ENCODE data around the gene SLC66A3.
A peak's percentile ranks its signal among the peaks of the same experiment; 100 is the strongest.

The SLC66A3 gene

GRCh38 chr2:11146076-11146475, 9.2 kb upstream of the SLC66A3 start:
- peaks cover 28% of the 10 kb centered on the region for H3K27me3 Mint-ChIP-seq
- H3K27ac Mint-ChIP-seq: peak overlapping the region; percentile 76
- no peak overlapping the region for H3K4me3 Mint-ChIP-seq
- intact Hi-C loops (cut with micrococcal nuclease): no loop called here
- H3K9me3 Mint-ChIP-seq: peaks cover 7% of the 10 kb centered on the region
- H3K36me3 Mint-ChIP-seq (ENCODE audit: low read depth): no peaks in the 10 kb centered on the region
- peaks cover 30% of the 10 kb centered on the region for H3K4me1 Mint-ChIP-seq (ENCODE audit: low read depth)

- Mint-ChIP-seq H3K4me3 (no peak overlapping the region), H3K4me1 (ENCODE audit: low read depth) (peaks cover 30% of the 10 kb centered on the region), H3K27me3 (peaks cover 20% of the 10 kb centered on the region), H3K36me3 (ENCODE audit: low read depth) (no peaks in the 10 kb centered on the region), H3K9me3 (peaks cover 7% of the 10 kb centered on the region), H3K27ac (no peak overlapping the region)
- intact Hi-C loops (cut with micrococcal nuclease): no loop called here
Measured at GRCh38 chr2:11147263-11147662, 8.0 kb upstream of the SLC66A3 start.

- Mint-ChIP-seq H3K4me1 (ENCODE audit: low read depth) (peaks cover 29% of the 10 kb centered on the region), H3K4me3 (no peak overlapping the region)
- intact Hi-C loops (cut with micrococcal nuclease): no loop called here
Measured at GRCh38 chr2:11152591-11152990, 2.7 kb upstream of the SLC66A3 start.

GRCh38 chr2:11154016-11154922, 998 bp upstream of the SLC66A3 start:
- Mint-ChIP-seq H3K27me3 (no peaks in the 10 kb centered on the region), H3K36me3 (ENCODE audit: low read depth) (peaks cover 15% of the 10 kb centered on the region), H3K27ac (peak overlapping the region; percentile 94), H3K4me3 (peak overlapping the region; percentile 71), H3K9me3 (no peaks in the 10 kb centered on the region), H3K4me1 (ENCODE audit: low read depth) (peaks cover 29% of the 10 kb centered on the region)
- intact Hi-C loops (cut with micrococcal nuclease): loop anchor here (2.0 kb wide), 1 partner anchor 21 kb away; a partner anchor contains a TSS

More at GRCh38 chr2:11152591-11152990, 2.7 kb upstream of the SLC66A3 start:
- peaks cover under 1% of the 10 kb centered on the region for H3K36me3 Mint-ChIP-seq (ENCODE audit: low read depth)
- H3K27ac Mint-ChIP-seq: no peak overlapping the region
- H3K27me3 Mint-ChIP-seq: no peaks in the 10 kb centered on the region
- no peaks in the 10 kb centered on the region for H3K9me3 Mint-ChIP-seq

- no peaks in the 10 kb centered on the region for H3K9me3 Mint-ChIP-seq
- H3K4me1 Mint-ChIP-seq (ENCODE audit: low read depth): peaks cover 36% of the 10 kb centered on the region
- H3K4me3 Mint-ChIP-seq: peak overlapping the region; percentile 80
- peaks cover 22% of the 10 kb centered on the region for H3K36me3 Mint-ChIP-seq (ENCODE audit: low read depth)
- intact Hi-C loops (cut with micrococcal nuclease): loop anchor here (2.0 kb wide), 1 partner anchor 22 kb away; a partner anchor contains a TSS
- H3K27ac Mint-ChIP-seq: peak overlapping the region; percentile 94
- no peaks in the 10 kb centered on the region for H3K27me3 Mint-ChIP-seq
Measured at GRCh38 chr2:11154923-11155380, 315 bp upstream of the SLC66A3 start.

- intact Hi-C loops (cut with micrococcal nuclease): no loop called here
- H3K27ac Mint-ChIP-seq: peak overlapping the region; percentile 75
- no peaks in the 10 kb centered on the region for H3K27me3 Mint-ChIP-seq
- H3K4me1 Mint-ChIP-seq (ENCODE audit: low read depth): peaks cover 49% of the 10 kb centered on the region
- H3K36me3 Mint-ChIP-seq (ENCODE audit: low read depth): peaks cover 32% of the 10 kb centered on the region
- H3K9me3 Mint-ChIP-seq: no peaks in the 10 kb centered on the region
- H3K4me3 Mint-ChIP-seq: peak overlapping the region; percentile 80
Measured at GRCh38 chr2:11156396-11157075, 1.3 kb downstream of the SLC66A3 start.

GRCh38 chr2:11157296-11157695, 2.0 kb downstream of the SLC66A3 start:
- peaks cover 40% of the 10 kb centered on the region for H3K36me3 Mint-ChIP-seq (ENCODE audit: low read depth)
- no peak overlapping the region for H3K4me3 Mint-ChIP-seq
- intact Hi-C loops (cut with micrococcal nuclease): no loop called here
- no peaks in the 10 kb centered on the region for H3K9me3 Mint-ChIP-seq
- H3K27ac Mint-ChIP-seq: no peak overlapping the region
- H3K27me3 Mint-ChIP-seq: no peaks in the 10 kb centered on the region
- H3K4me1 Mint-ChIP-seq (ENCODE audit: low read depth): peaks cover 49% of the 10 kb centered on the region

- Mint-ChIP-seq H3K9me3 (no peaks in the 10 kb centered on the region), H3K36me3 (ENCODE audit: low read depth) (peaks cover 44% of the 10 kb centered on the region), H3K27ac (no peak overlapping the region), H3K27me3 (no peaks in the 10 kb centered on the region), H3K4me3 (no peak overlapping the region), H3K4me1 (ENCODE audit: low read depth) (peaks cover 49% of the 10 kb centered on the region)
- intact Hi-C loops (cut with micrococcal nuclease): no loop called here
Measured at GRCh38 chr2:11157731-11158130, 2.5 kb downstream of the SLC66A3 start.

GRCh38 chr2:11158916-11159573, 3.8 kb downstream of the SLC66A3 start:
- intact Hi-C loops (cut with micrococcal nuclease): no loop called here
- Mint-ChIP-seq H3K4me3 (no peak overlapping the region), H3K36me3 (ENCODE audit: low read depth) (peaks cover 58% of the 10 kb centered on the region), H3K27ac (peak overlapping the region; percentile 85), H3K4me1 (ENCODE audit: low read depth) (peaks cover 57% of the 10 kb centered on the region), H3K9me3 (no peaks in the 10 kb centered on the region), H3K27me3 (no peaks in the 10 kb centered on the region)

GRCh38 chr2:11159574-11160170, 4.4 kb downstream of the SLC66A3 start:
- peak overlapping the region; percentile 85 for H3K27ac Mint-ChIP-seq
- H3K36me3 Mint-ChIP-seq (ENCODE audit: low read depth): peaks cover 61% of the 10 kb centered on the region
- H3K27me3 Mint-ChIP-seq: no peaks in the 10 kb centered on the region
- no peak overlapping the region for H3K4me3 Mint-ChIP-seq
- peaks cover 52% of the 10 kb centered on the region for H3K4me1 Mint-ChIP-seq (ENCODE audit: low read depth)
- intact Hi-C loops (cut with micrococcal nuclease): no loop called here
- H3K9me3 Mint-ChIP-seq: no peaks in the 10 kb centered on the region

GRCh38 chr2:11160256-11160655, 5.0 kb downstream of the SLC66A3 start:
- no peak overlapping the region for H3K4me3 Mint-ChIP-seq
- peaks cover 51% of the 10 kb centered on the region for H3K4me1 Mint-ChIP-seq (ENCODE audit: low read depth)
- intact Hi-C loops (cut with micrococcal nuclease): no loop called here
- H3K27ac Mint-ChIP-seq: peak overlapping the region; percentile 85
- H3K36me3 Mint-ChIP-seq (ENCODE audit: low read depth): peaks cover 67% of the 10 kb centered on the region
- H3K9me3 Mint-ChIP-seq: no peaks in the 10 kb centered on the region
- H3K27me3 Mint-ChIP-seq: no peaks in the 10 kb centered on the region

GRCh38 chr2:11160731-11161455, 5.6 kb downstream of the SLC66A3 start:
- peak overlapping the region; percentile 57 for H3K4me3 Mint-ChIP-seq
- no peaks in the 10 kb centered on the region for H3K9me3 Mint-ChIP-seq
- H3K27ac Mint-ChIP-seq: peak overlapping the region; percentile 85
- H3K4me1 Mint-ChIP-seq (ENCODE audit: low read depth): peaks cover 50% of the 10 kb centered on the region
- H3K27me3 Mint-ChIP-seq: no peaks in the 10 kb centered on the region
- intact Hi-C loops (cut with micrococcal nuclease): no loop called here
- peaks cover 74% of the 10 kb centered on the region for H3K36me3 Mint-ChIP-seq (ENCODE audit: low read depth)

GRCh38 chr2:11161747-11162146, 6.5 kb downstream of the SLC66A3 start:
- H3K4me1 Mint-ChIP-seq (ENCODE audit: low read depth): peaks cover 41% of the 10 kb centered on the region
- no peaks in the 10 kb centered on the region for H3K9me3 Mint-ChIP-seq
- intact Hi-C loops (cut with micrococcal nuclease): no loop called here
- no peak overlapping the region for H3K4me3 Mint-ChIP-seq
- no peaks in the 10 kb centered on the region for H3K27me3 Mint-ChIP-seq
- H3K27ac Mint-ChIP-seq: peak overlapping the region; percentile 85
- H3K36me3 Mint-ChIP-seq (ENCODE audit: low read depth): peaks cover 81% of the 10 kb centered on the region
